ENCODE results near the gene SERPINA12. TPM values are rescaled to one million over a fixed set of nuclear protein-coding genes. Genes with fewer than 3 reads are reported as not detected.

The SERPINA12 gene
- total and polyA plus RNA-seq, 2 of the 13 experiments (the other 11 are each of a cell fraction or from before 2014, with no cell fraction given) = 0.08 TPM; not detected in 1

DNA sequence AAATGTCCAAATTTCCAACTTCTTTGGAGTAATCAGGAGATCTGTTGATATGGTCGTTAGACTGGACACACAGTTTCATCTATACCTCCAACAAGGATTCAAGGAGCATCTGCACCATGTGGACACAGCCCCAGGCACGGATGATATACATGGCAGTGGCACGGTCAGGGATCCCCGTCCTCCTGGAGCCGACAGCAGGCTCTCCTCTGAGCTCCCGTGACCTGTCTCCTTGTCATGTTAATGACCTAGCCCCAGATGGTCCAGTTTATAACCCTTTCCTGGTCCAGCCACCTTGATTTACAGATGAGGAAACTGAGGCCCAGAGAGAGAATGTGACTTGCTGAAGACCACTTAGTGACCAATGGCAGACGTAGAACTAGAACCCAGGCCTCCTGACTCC is 35.5 kb upstream of the SERPINA12 start:
- no peak for DNase-seq (ENCODE audit: low spot score)
- Histone ChIP-seq H3K4me3 (replicated peaks in 1 of 3; ENCODE audit: insufficient read depth in 1 of 3, low read depth in 2 of 3, low read length in 3 of 3) (no peak overlapping the region), H3K79me2 (ENCODE audit: insufficient read depth, low read length) (no peaks in the 10 kb centered on the region), H3K4me2 (ENCODE audit: low read depth, low read length) (no peak overlapping the region), H3K27ac (ENCODE audit: extremely low read length, insufficient read depth, low read length) (no peak overlapping the region), H3K9me3 (ENCODE audit: low read length) (no peaks in the 10 kb centered on the region), H3K36me3 (replicated peaks in 1 of 2; ENCODE audit: control insufficient read depth in 1 of 2, insufficient read depth in 2 of 2, low read length in 2 of 2) (no peaks in the 10 kb centered on the region), H2AFZ (ENCODE audit: low read length) (no peak overlapping the region), H4K20me1 (ENCODE audit: insufficient read depth, low read length) (no peaks in the 10 kb centered on the region), H3K27me3 (ENCODE audit: control insufficient read depth in 1 of 2, insufficient read depth in 2 of 2, low read length in 2 of 2) (no peaks in the 10 kb centered on the region), H3K4me1 (ENCODE audit: insufficient read depth, low read length) (peaks cover 99% of the 10 kb centered on the region), H3K9ac (ENCODE audit: insufficient read depth, low read depth, low read length) (no peak overlapping the region)
- ATAC-seq = no peak
- intact Hi-C loops (cut with micrococcal nuclease; ENCODE audit: unreplicated experiment) = loop anchor here (5.0 kb wide), 2 partner anchors 37 to 138 kb away; partner anchors contain the start of gene SERPINA12
- no TSS peak for BruUV-seq (replicated peaks)
- WGBS (ENCODE audit: low lambda C conversion rate) = 79% methylated on average over 2 of the region's 7 CpGs
- ChIA-PET POLR2A (interaction anchor here (1.7 kb wide), 1 partner anchor 28 kb away, joined by 5 read pairs; no protein-coding TSS in a partner anchor), CTCF (ENCODE audit: low intra/inter-chr PET ratio, low total read pairs) (no interaction called here)
- FAIRE-seq = no peak
- in situ Hi-C loops (cut with HindIII; ENCODE audit: extremely low pct_ligation_motif_present, low pct_unique_long_range_greater_than_20kb) = loop anchor here (5.0 to 10.0 kb wide), 2 partner anchors 117 to 140 kb away; no protein-coding TSS in a partner anchor
- TF ChIP-seq PHF21A (CRISPR knock-in tag; IDR thresholded peaks at IDR 0.05) (no peak), ZNF747 (CRISPR knock-in tag; IDR thresholded peaks at IDR 0.05; ENCODE audit: borderline replicate concordance) (no peak), GATAD1 (CRISPR knock-in tag; IDR thresholded peaks at IDR 0.05) (no peak), ZNF207 (IDR thresholded peaks at IDR 0.05; ENCODE audit: borderline replicate concordance) (no peak), CENPX (CRISPR knock-in tag; IDR thresholded peaks at IDR 0.05) (no peak), ARID5B (CRISPR knock-in tag; IDR thresholded peaks at IDR 0.05) (no peak), KDM3A (CRISPR knock-in tag; IDR thresholded peaks at IDR 0.05; ENCODE audit: low read depth) (no peak), FOXA1 (IDR thresholded peaks at IDR 0.05) (no peak), FOXA1 (CRISPR knock-in tag; IDR thresholded peaks at IDR 0.05) (no peak), BATF2 (CRISPR knock-in tag; IDR thresholded peaks at IDR 0.05) (no peak), CHD2 (IDR thresholded peaks at IDR 0.05; ENCODE audit: low read depth, low read length) (no peak), ZNF589 (CRISPR knock-in tag; conservative IDR thresholded peaks at IDR 0.05) (no peak), CENPT (CRISPR knock-in tag; IDR thresholded peaks at IDR 0.05; ENCODE audit: low read depth) (no peak), USF2 (IDR thresholded peaks at IDR 0.05; ENCODE audit: low read depth, low read length) (no peak), USF2 (CRISPR knock-in tag; IDR thresholded peaks at IDR 0.05; ENCODE audit: borderline replicate concordance) (no peak), RBM22 (optimal IDR thresholded peaks at IDR 0.05; ENCODE audit: low read length) (no peak), HIC2 (CRISPR knock-in tag; IDR thresholded peaks at IDR 0.05; ENCODE audit: low read depth) (no peak)

Measured in HepG2 (cell line).